ENCODE results near the gene EIF4G3. TPM values are rescaled to one million over a fixed set of nuclear protein-coding genes. Genes with fewer than 3 reads are reported as not detected.

EIF4G3 gene
- polyA plus RNA-seq, 3 donors = 5.1 to 34.2 (median 5.8) TPM

DNA sequence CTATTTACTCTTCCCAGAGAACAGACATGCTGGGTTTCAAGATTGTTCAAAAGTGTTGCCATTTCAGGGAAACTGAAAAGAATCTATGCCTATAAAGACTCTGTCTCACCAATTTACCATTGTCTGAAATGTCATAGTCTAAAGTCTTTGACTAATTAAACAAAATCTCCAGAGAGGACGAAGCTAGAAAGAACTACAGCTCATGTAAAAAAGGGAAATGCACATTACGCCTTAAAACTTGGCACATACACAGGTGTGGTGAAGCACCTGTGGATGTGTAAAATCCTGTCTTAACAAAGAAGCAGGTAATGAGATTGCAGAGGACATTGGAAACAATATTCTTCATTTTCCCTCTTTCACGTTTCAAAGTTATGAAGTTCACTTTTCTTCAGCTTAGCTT, 130.6 kb downstream of the EIF4G3 start:
- Histone ChIP-seq H3K9me3 (replicated peaks in 1 of 2; ENCODE audit: control insufficient read depth in 1 of 2, insufficient read depth in 1 of 2, low read length in 2 of 2) (no peaks in the 10 kb centered on the region), H3K27ac (ENCODE audit: low read depth in 1 of 2, low read length in 2 of 2) (no peak overlapping the region), H3K4me2 (replicated peaks; ENCODE audit: extremely low read depth, low read length, poor library complexity, severe bottlenecking) (no peak overlapping the region), H4K20me1 (ENCODE audit: insufficient read depth, low read length) (peaks cover 30% of the 10 kb centered on the region), H3K4me3 (replicated peaks in 1 of 3; ENCODE audit: low read depth in 2 of 3, low read length in 3 of 3) (no peak overlapping the region), H3K36me3 (replicated peaks in 1 of 2; ENCODE audit: control insufficient read depth in 1 of 2, insufficient read depth in 2 of 2, low read length in 2 of 2) (peaks cover 6 to 44% of the 10 kb centered on the region in 2 donors), H3K9ac (ENCODE audit: insufficient read depth, low read length, poor library complexity, severe bottlenecking) (no peak overlapping the region), H3K4me1 (ENCODE audit: control insufficient read depth in 1 of 2, insufficient read depth in 2 of 2, low read length in 2 of 2) (peaks cover 15 to 17% of the 10 kb centered on the region in 2 donors), H3K79me2 (ENCODE audit: insufficient read depth, low read length) (peaks cover 9% of the 10 kb centered on the region), H3K27me3 (ENCODE audit: control insufficient read depth in 2 of 2, insufficient read depth in 2 of 2, low read length in 2 of 2) (no peaks in the 10 kb centered on the region), H2AFZ (ENCODE audit: insufficient read depth, low read depth, low read length, poor library complexity, severe bottlenecking) (no peak overlapping the region)
- Mint-ChIP-seq H3K27me3 (ENCODE audit: low read depth in 3 of 3) (no peaks in the 10 kb centered on the region), H3K36me3 (peaks cover 26 to 48% of the 10 kb centered on the region in 2 donors), H3K4me3 (no peak overlapping the region), H3K4me1 (peaks cover 21% of the 10 kb centered on the region), H3K9me3 (peaks cover 0 to 3% (median 0%) of the 10 kb centered on the region in 7 donors), H3K27ac (no peak overlapping the region)
- intact Hi-C loops (cut with micrococcal nuclease) = no loop called here
- DNase-seq = no peak
- no CpG with 5 or more reads among the region's 3 CpGs for WGBS (ENCODE audit: insufficient coverage)
- TF ChIP-seq, protein P1, sequence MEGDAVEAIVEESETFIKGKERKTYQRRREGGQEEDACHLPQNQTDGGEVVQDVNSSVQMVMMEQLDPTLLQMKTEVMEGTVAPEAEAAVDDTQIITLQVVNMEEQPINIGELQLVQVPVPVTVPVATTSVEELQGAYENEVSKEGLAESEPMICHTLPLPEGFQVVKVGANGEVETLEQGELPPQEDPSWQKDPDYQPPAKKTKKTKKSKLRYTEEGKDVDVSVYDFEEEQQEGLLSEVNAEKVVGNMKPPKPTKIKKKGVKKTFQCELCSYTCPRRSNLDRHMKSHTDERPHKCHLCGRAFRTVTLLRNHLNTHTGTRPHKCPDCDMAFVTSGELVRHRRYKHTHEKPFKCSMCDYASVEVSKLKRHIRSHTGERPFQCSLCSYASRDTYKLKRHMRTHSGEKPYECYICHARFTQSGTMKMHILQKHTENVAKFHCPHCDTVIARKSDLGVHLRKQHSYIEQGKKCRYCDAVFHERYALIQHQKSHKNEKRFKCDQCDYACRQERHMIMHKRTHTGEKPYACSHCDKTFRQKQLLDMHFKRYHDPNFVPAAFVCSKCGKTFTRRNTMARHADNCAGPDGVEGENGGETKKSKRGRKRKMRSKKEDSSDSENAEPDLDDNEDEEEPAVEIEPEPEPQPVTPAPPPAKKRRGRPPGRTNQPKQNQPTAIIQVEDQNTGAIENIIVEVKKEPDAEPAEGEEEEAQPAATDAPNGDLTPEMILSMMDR (IDR thresholded peaks at IDR 0.05) = no peak

DNA sequence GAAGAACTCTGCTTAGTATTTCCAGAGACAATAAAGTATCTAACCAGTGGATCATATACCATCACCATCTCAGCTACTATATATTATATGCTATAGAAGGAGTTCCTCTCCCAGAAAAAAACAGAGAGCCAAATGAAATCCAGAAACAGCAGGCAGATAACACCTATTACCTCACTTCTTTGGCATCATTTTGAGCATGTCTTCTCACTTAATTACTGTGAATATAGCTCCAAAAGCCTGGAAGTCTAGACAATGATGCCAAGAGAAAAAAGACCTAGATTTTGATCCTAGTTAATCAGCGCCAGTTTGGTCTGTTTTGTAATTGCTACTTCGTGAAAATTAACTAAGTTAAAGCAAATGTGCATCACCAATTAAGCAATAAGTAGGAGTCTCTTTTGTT, 131.3 kb downstream of the EIF4G3 start:
- peaks cover 18% of the 10 kb centered on the region for H3K4me1 Mint-ChIP-seq
- Histone ChIP-seq H3K4me1 (ENCODE audit: control insufficient read depth in 1 of 2, insufficient read depth in 2 of 2, low read length in 2 of 2) (peaks cover 9 to 14% of the 10 kb centered on the region in 2 donors), H2AFZ (ENCODE audit: insufficient read depth, low read depth, low read length, poor library complexity, severe bottlenecking) (no peak overlapping the region), H3K27ac (ENCODE audit: low read depth in 1 of 2, low read length in 2 of 2) (no peak overlapping the region), H3K27me3 (ENCODE audit: control insufficient read depth in 2 of 2, insufficient read depth in 2 of 2, low read length in 2 of 2) (no peaks in the 10 kb centered on the region), H3K9me3 (replicated peaks in 1 of 2; ENCODE audit: control insufficient read depth in 1 of 2, insufficient read depth in 1 of 2, low read length in 2 of 2) (no peaks in the 10 kb centered on the region), H4K20me1 (ENCODE audit: insufficient read depth, low read length) (peaks cover 31% of the 10 kb centered on the region), H3K9ac (ENCODE audit: insufficient read depth, low read length, poor library complexity, severe bottlenecking) (no peak overlapping the region), H3K36me3 (replicated peaks in 1 of 2; ENCODE audit: control insufficient read depth in 1 of 2, insufficient read depth in 2 of 2, low read length in 2 of 2) (peaks cover 6 to 46% of the 10 kb centered on the region in 2 donors), H3K79me2 (ENCODE audit: insufficient read depth, low read length) (peaks cover 9% of the 10 kb centered on the region), H3K4me3 (replicated peaks in 1 of 3; ENCODE audit: low read depth in 2 of 3, low read length in 3 of 3) (no peak overlapping the region), H3K4me2 (replicated peaks; ENCODE audit: extremely low read depth, low read length, poor library complexity, severe bottlenecking) (no peak overlapping the region)
- no peaks in the 10 kb centered on the region for H3K27me3 Mint-ChIP-seq (ENCODE audit: low read depth in 3 of 3)
- H3K9me3 Mint-ChIP-seq = peaks cover 0 to 3% (median 0%) of the 10 kb centered on the region in 7 donors
- H3K4me3 Mint-ChIP-seq = no peak overlapping the region
- no CpG with 5 or more reads among the region's 2 CpGs for WGBS (ENCODE audit: insufficient coverage)
- no peak for DNase-seq
- intact Hi-C loops (cut with micrococcal nuclease) = no loop called here
- TF ChIP-seq, protein P1 (IDR thresholded peaks at IDR 0.05) = no peak
- no peak overlapping the region for H3K27ac Mint-ChIP-seq
- peaks cover 30 to 50% of the 10 kb centered on the region in 2 donors for H3K36me3 Mint-ChIP-seq
